Skeletal muscle cell (primary cell): Measurements from ENCODE around the gene CORO2B.
A peak's percentile ranks its signal among the peaks of the same experiment; 100 is the strongest.
"Not testable (repeated sequence)": the region's sequence is repeated elsewhere in the genome, so short reads cannot be mapped to it uniquely, and the experiment has no call there.

ENCODE experiments used
- DNase-seq: peaks from one replicate; pipeline ENCODE4 v3.0.0-alpha.2; 2010; ENCODE audit warnings: low read depth
- H3K4me3 ChIP-seq: 2 replicates; pipeline ENCODE4 v1.5.1; 2011; ENCODE audit warnings: low read depth, mild to moderate bottlenecking, control low read depth, low read length, moderate library complexity

Gene CORO2B

GRCh38 chr15:68679961-68680371, 101.2 kb downstream of the CORO2B start:
- H3K4me3 ChIP-seq: no peak overlapping the region
- no peak for DNase-seq

GRCh38 chr15:68680756-68681155, 102.0 kb downstream of the CORO2B start:
- DNase-seq, H3K4me3 ChIP-seq: not testable (repeated sequence)

GRCh38 chr15:68681836-68682235, 103.0 kb downstream of the CORO2B start:
- no peak for DNase-seq
- no peak overlapping the region for H3K4me3 ChIP-seq

- no peak overlapping the region for H3K4me3 ChIP-seq
- no peak for DNase-seq
These were observed 103.5 kb downstream of the CORO2B start for GRCh38 chr15:68682330-68682729.

- H3K4me3 ChIP-seq: no peak overlapping the region
- DNase-seq: no peak
These were observed 104.2 kb downstream of the CORO2B start for GRCh38 chr15:68683026-68683425.

- no peak for DNase-seq
- no peak overlapping the region for H3K4me3 ChIP-seq
These were observed 104.8 kb downstream of the CORO2B start for GRCh38 chr15:68683551-68683950.

- DNase-seq: no peak
- H3K4me3 ChIP-seq: no peak overlapping the region
These were observed 105.7 kb downstream of the CORO2B start for GRCh38 chr15:68684476-68684875.

GRCh38 chr15:68687136-68687735, 108.4 kb downstream of the CORO2B start:
- H3K4me3 ChIP-seq: no peak overlapping the region
- DNase-seq: no peak

- no peak overlapping the region for H3K4me3 ChIP-seq
- DNase-seq: no peak
These were observed 112.9 kb downstream of the CORO2B start for GRCh38 chr15:68691705-68692104.

- H3K4me3 ChIP-seq: no peak overlapping the region
- DNase-seq: no peak
These were observed 114.3 kb downstream of the CORO2B start for GRCh38 chr15:68693071-68693470.

GRCh38 chr15:68694111-68694510, 115.3 kb downstream of the CORO2B start:
- no peak overlapping the region for H3K4me3 ChIP-seq
- no peak for DNase-seq

GRCh38 chr15:68695061-68695595, 116.3 kb downstream of the CORO2B start:
- no peak for DNase-seq
- no peak overlapping the region for H3K4me3 ChIP-seq

GRCh38 chr15:68696414-68697363, 117.9 kb downstream of the CORO2B start:
- no peak for DNase-seq
- no peak overlapping the region for H3K4me3 ChIP-seq

- DNase-seq: no peak
- H3K4me3 ChIP-seq: no peak overlapping the region
These were observed 119.2 kb downstream of the CORO2B start for GRCh38 chr15:68697711-68698690.

GRCh38 chr15:68698708-68699107, 119.9 kb downstream of the CORO2B start:
- no peak overlapping the region for H3K4me3 ChIP-seq
- DNase-seq: no peak

- H3K4me3 ChIP-seq: no peak overlapping the region
These were observed 120.5 kb downstream of the CORO2B start for GRCh38 chr15:68699124-68699880.

GRCh38 chr15:68699881-68700454, 121.2 kb downstream of the CORO2B start:
- no peak for DNase-seq
- no peak overlapping the region for H3K4me3 ChIP-seq

More at GRCh38 chr15:68699124-68699880, 120.5 kb downstream of the CORO2B start:
- no peak for DNase-seq

- DNase-seq: peak; percentile 47
- H3K4me3 ChIP-seq: no peak overlapping the region
These were observed 121.8 kb downstream of the CORO2B start for GRCh38 chr15:68700455-68701123.
